Nasal cavity respiratory epithelium epithelial cell of viscerocranial mucosa (primary cell): ENCODE results near the gene RPTN. TPM values are rescaled to one million over a fixed set of nuclear protein-coding genes. Genes with fewer than 3 reads are reported as not detected.

Experiments
- total RNA-seq: library from RNA; depleted of rRNA; stranded (reverse); fragments of >200 nt; gene quantifications from 2 replicates; pipeline ENCODE4 v1.2.3, GENCODE V29; 2014

The RPTN gene, protein sequence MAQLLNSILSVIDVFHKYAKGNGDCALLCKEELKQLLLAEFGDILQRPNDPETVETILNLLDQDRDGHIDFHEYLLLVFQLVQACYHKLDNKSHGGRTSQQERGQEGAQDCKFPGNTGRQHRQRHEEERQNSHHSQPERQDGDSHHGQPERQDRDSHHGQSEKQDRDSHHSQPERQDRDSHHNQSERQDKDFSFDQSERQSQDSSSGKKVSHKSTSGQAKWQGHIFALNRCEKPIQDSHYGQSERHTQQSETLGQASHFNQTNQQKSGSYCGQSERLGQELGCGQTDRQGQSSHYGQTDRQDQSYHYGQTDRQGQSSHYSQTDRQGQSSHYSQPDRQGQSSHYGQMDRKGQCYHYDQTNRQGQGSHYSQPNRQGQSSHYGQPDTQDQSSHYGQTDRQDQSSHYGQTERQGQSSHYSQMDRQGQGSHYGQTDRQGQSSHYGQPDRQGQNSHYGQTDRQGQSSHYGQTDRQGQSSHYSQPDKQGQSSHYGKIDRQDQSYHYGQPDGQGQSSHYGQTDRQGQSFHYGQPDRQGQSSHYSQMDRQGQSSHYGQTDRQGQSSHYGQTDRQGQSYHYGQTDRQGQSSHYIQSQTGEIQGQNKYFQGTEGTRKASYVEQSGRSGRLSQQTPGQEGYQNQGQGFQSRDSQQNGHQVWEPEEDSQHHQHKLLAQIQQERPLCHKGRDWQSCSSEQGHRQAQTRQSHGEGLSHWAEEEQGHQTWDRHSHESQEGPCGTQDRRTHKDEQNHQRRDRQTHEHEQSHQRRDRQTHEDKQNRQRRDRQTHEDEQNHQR
- 0.78 and 1.7 TPM in 2 replicates for total RNA-seq

DNA sequence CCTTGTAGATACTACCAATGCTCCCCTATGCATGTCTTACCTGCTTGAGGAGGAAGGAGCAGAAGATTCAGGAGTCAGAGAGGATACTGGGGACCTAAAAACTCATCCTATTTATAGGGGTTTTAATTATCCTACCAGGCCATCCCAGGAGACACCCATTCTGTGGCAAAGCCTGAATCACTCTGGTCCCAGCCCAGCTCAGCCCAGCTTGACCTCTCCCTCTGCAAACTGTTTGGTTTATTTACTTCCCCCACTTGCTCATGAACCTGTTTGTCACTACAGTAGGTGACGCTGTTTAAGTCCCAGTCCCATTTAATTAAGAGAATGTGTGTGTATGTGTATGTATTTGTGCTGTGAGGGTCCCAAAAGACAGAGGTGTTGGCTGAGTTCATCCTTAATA, at the start of gene RPTN:
RPTN (minus strand) TSS at position 85 of the 400 bp plus-strand sequence. CDS start 1,339 bp downstream, outside the sequence.

GRCh38 chr1:152115344-152115743, 43.7 kb downstream of the RPTN start, which contains the start of gene TCHH:
Gene TCHH (minus strand): TSS chr1:152115444. CDS start chr1:152114080, 1,364 bp downstream.

Other genes starting within 250 kb of the RPTN start
- gene THEM4, start 249.7 kb downstream of the RPTN start, total RNA-seq: 9.9 and 11.7 TPM in 2 replicates
- gene S100A10, start 165.4 kb downstream of the RPTN start, total RNA-seq: 115 and 248 TPM in 2 replicates
- 137 and 269 TPM in 2 replicates for gene S100A11, start 122.2 kb downstream of the RPTN start, total RNA-seq
- not detected in 2 replicates for gene TCHHL1, start 70.2 kb downstream of the RPTN start, total RNA-seq
- gene TCHH, start 43.8 kb downstream of the RPTN start, total RNA-seq: under 0.01 and 0.14 TPM in 2 replicates
- under 0.01 and 0.34 TPM in 2 replicates for gene HRNR, start 65.0 kb upstream of the RPTN start, total RNA-seq
- gene FLG, start 166.0 kb upstream of the RPTN start, total RNA-seq: 0.28 and 1.0 TPM in 2 replicates
- gene FLG2, start 200.8 kb upstream of the RPTN start, total RNA-seq: under 0.01 TPM in 1 of 2 replicates, not detected in the other